AG09319 (cell line): ENCODE data around the gene SAV1.

ENCODE experiments used
- DNase-seq: peaks from one replicate; pipeline ENCODE4 v3.0.0-alpha.2; 2010; ENCODE audit warnings: low read depth; ENCODE audit errors: extremely low read depth
- CTCF ChIP-seq: IDR thresholded peaks from 2 replicates; pipeline ENCODE4 v1.5.1; 2011; ENCODE audit warnings: low read depth, mild to moderate bottlenecking, inconsistent platforms, low read length, moderate library complexity

Gene SAV1

DNA sequence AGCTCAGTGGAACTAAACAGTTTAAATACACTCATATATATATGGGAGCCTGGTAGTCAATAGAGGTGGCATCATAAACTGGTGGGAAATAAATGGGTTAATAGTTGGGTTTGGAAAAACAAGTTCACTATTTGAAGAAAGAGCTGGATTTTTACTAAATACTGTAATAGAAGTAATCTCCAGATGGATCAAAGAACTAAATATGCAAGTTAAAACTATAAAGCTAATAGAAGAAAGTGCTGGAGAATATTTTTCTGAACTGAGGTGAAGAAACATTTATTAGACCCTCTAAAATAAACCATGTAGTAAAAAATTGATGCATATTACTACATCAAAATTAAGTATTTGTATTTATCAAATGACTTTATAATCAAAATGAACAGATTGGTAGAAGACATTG, 69.3 kb downstream of the SAV1 start:
- no peak for DNase-seq
- no peak for TF ChIP-seq CTCF

DNA sequence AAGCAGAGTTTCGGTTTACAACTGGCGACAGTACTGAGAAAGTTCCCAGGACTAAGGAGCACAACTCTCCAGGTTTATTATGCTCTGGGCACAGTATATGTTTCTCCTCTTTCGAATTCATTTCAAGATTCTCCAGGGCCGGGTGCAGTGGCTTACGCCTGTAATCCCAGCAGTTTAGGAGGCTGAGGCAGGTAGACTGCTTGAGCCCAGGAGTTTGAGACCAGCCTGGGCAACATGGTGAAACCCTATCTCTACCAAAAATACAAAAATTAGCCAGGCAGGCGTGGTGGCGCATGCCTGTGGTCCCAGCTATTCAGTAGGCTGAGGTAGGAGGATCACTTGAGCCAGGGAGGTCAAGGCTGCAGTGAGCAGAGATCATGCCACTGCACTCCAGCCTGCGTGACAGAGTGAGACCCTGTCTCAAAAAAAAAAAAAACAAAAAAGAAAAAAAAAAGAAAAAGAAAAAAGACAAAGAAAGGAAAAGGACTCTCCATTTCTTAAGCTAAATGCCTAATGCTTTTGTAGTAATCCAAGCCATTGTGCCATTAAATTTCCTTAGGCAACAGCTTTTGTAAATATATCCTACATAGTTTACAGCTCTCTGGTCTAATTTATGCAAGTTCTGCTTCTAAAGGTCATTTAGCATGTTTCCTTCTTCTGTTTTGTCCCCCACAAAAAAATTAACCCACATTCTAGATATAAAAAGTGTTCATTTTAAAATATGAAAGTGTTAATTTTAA, 73.4 kb downstream of the SAV1 start:
- TF ChIP-seq CTCF = no peak
- no peak for DNase-seq

GRCh38 chr14:50590464-50590863, 77.6 kb downstream of the SAV1 start:
- no peak for TF ChIP-seq CTCF
- no peak for DNase-seq
